ENCODE data around the gene TMC2.
"Not testable (repeated sequence)": the region's sequence is repeated elsewhere in the genome, so short reads cannot be mapped to it uniquely, and the experiment has no call there.

Gene TMC2

GRCh38 chr20:2672446-2672845 is 136.1 kb downstream of the TMC2 start:
- no peaks in the 10 kb centered on the region for H3K36me3 ChIP-seq (replicated peaks in 1 of 2; ENCODE audit: control insufficient read depth in 2 of 2, insufficient read depth in 2 of 2, low read length in 2 of 2)
- H3K23ac ChIP-seq (ENCODE audit: low read depth, low read length, poor library complexity) = no peak overlapping the region
- H2AFZ ChIP-seq (ENCODE audit: low read length) = no peak overlapping the region
- H3K79me1 ChIP-seq (ENCODE audit: low read depth, low read length) = no peaks in the 10 kb centered on the region
- H2AK5ac ChIP-seq (ENCODE audit: low read depth, low read length) = no peak overlapping the region
- no peak overlapping the region for H2BK12ac ChIP-seq (ENCODE audit: low read length)
- H3K9me3 ChIP-seq (replicated peaks in 1 of 2; ENCODE audit: control insufficient read depth in 2 of 2, insufficient read depth in 1 of 2, low read depth in 1 of 2, low read length in 2 of 2) = no peaks in the 10 kb centered on the region
- no peak overlapping the region for H4K8ac ChIP-seq (ENCODE audit: low read depth, low read length)
- H3K14ac ChIP-seq (ENCODE audit: low read length) = no peak overlapping the region
- DNase-seq (ENCODE audit: low spot score) = no peak
- no peak overlapping the region for H2BK15ac ChIP-seq (ENCODE audit: low read length)
- no peak overlapping the region for H3K4me3 ChIP-seq (ENCODE audit: low read length in 2 of 2)
- no peak overlapping the region for H2BK5ac ChIP-seq (ENCODE audit: low read length)
- no peak overlapping the region for H2BK120ac ChIP-seq (ENCODE audit: low read depth, low read length)
- no peak overlapping the region for H3K4me2 ChIP-seq (ENCODE audit: insufficient read depth, low read length, poor library complexity, severe bottlenecking)
- no peak overlapping the region for H4K91ac ChIP-seq (ENCODE audit: low read depth, low read length, poor library complexity)
- H3K18ac ChIP-seq (ENCODE audit: low read length) = no peak overlapping the region
- H3K9ac ChIP-seq (ENCODE audit: low read depth, low read length, poor library complexity) = no peak overlapping the region
- no peak overlapping the region for H3K27ac ChIP-seq (replicated peaks; ENCODE audit: low read length)
- H3K4ac ChIP-seq (ENCODE audit: low read length) = no peak overlapping the region
- H3K4me1 ChIP-seq (ENCODE audit: control insufficient read depth in 2 of 2, insufficient read depth in 1 of 2, low read depth in 1 of 2, low read length in 2 of 2) = no peaks in the 10 kb centered on the region
- peaks cover 0 to 55% (median 8%) of the 10 kb centered on the region in 3 experiments for H3K27me3 ChIP-seq (ENCODE audit: control insufficient read depth in 3 of 3, insufficient read depth in 3 of 3, low read depth in 1 of 3, low read length in 3 of 3)
- WGBS, 2 donors (ENCODE audit: extremely low coverage in 2 of 2, insufficient read length in 2 of 2, insufficient replicate concordance in 1 of 2) = no CpG with 5 or more reads among the region's 3 CpGs

GRCh38 chr20:2673453-2673852 is 137.1 kb downstream of the TMC2 start:
- no peak overlapping the region for H2AK5ac ChIP-seq (ENCODE audit: low read depth, low read length)
- no peak overlapping the region for H4K8ac ChIP-seq (ENCODE audit: low read depth, low read length)
- H3K4ac ChIP-seq (ENCODE audit: low read length) = no peak overlapping the region
- H2BK5ac ChIP-seq (ENCODE audit: low read length) = no peak overlapping the region
- H2BK120ac ChIP-seq (ENCODE audit: low read depth, low read length) = no peak overlapping the region
- H3K9ac ChIP-seq (ENCODE audit: low read depth, low read length, poor library complexity) = no peak overlapping the region
- no peaks in the 10 kb centered on the region for H3K9me3 ChIP-seq (replicated peaks in 1 of 2; ENCODE audit: control insufficient read depth in 2 of 2, insufficient read depth in 1 of 2, low read depth in 1 of 2, low read length in 2 of 2)
- DNase-seq (ENCODE audit: low spot score) = no peak
- peaks cover 0 to 57% (median 3%) of the 10 kb centered on the region in 3 experiments for H3K27me3 ChIP-seq (ENCODE audit: control insufficient read depth in 3 of 3, insufficient read depth in 3 of 3, low read depth in 1 of 3, low read length in 3 of 3)
- H4K91ac ChIP-seq (ENCODE audit: low read depth, low read length, poor library complexity) = no peak overlapping the region
- no peak overlapping the region for H3K4me2 ChIP-seq (ENCODE audit: insufficient read depth, low read length, poor library complexity, severe bottlenecking)
- H3K4me3 ChIP-seq (ENCODE audit: low read length in 2 of 2) = no peak overlapping the region
- no peaks in the 10 kb centered on the region for H3K79me1 ChIP-seq (ENCODE audit: low read depth, low read length)
- H3K27ac ChIP-seq (replicated peaks; ENCODE audit: low read length) = no peak overlapping the region
- H2AFZ ChIP-seq (ENCODE audit: low read length) = no peak overlapping the region
- no peak overlapping the region for H2BK12ac ChIP-seq (ENCODE audit: low read length)
- H3K14ac ChIP-seq (ENCODE audit: low read length) = no peak overlapping the region
- no peak overlapping the region for H3K18ac ChIP-seq (ENCODE audit: low read length)
- no peak overlapping the region for H2BK15ac ChIP-seq (ENCODE audit: low read length)
- no CpG with 5 or more reads among the region's 4 CpGs for WGBS, 2 donors (ENCODE audit: extremely low coverage in 2 of 2, insufficient read length in 2 of 2, insufficient replicate concordance in 1 of 2)
- H3K36me3 ChIP-seq (replicated peaks in 1 of 2; ENCODE audit: control insufficient read depth in 2 of 2, insufficient read depth in 2 of 2, low read length in 2 of 2) = no peaks in the 10 kb centered on the region
- H3K4me1 ChIP-seq (ENCODE audit: control insufficient read depth in 2 of 2, insufficient read depth in 1 of 2, low read depth in 1 of 2, low read length in 2 of 2) = no peaks in the 10 kb centered on the region
- no peak overlapping the region for H3K23ac ChIP-seq (ENCODE audit: low read depth, low read length, poor library complexity)

- Histone ChIP-seq H3K4ac (ENCODE audit: low read length) (no peak overlapping the region), H2BK12ac (ENCODE audit: low read length) (no peak overlapping the region), H3K4me3 (ENCODE audit: low read length in 2 of 2) (no peak overlapping the region), H2BK15ac (ENCODE audit: low read length) (no peak overlapping the region), H3K27ac (replicated peaks; ENCODE audit: low read length) (no peak overlapping the region), H3K4me2 (ENCODE audit: insufficient read depth, low read length, poor library complexity, severe bottlenecking) (no peak overlapping the region), H3K4me1 (ENCODE audit: control insufficient read depth in 2 of 2, insufficient read depth in 1 of 2, low read depth in 1 of 2, low read length in 2 of 2) (no peaks in the 10 kb centered on the region), H2AFZ (ENCODE audit: low read length) (no peak overlapping the region), H3K9ac (ENCODE audit: low read depth, low read length, poor library complexity) (no peak overlapping the region), H3K9me3 (replicated peaks in 1 of 2; ENCODE audit: control insufficient read depth in 2 of 2, insufficient read depth in 1 of 2, low read depth in 1 of 2, low read length in 2 of 2) (no peaks in the 10 kb centered on the region), H3K27me3 (ENCODE audit: control insufficient read depth in 3 of 3, insufficient read depth in 3 of 3, low read depth in 1 of 3, low read length in 3 of 3) (peaks cover 0 to 28% (median 0%) of the 10 kb centered on the region in 3 experiments), H3K23ac (ENCODE audit: low read depth, low read length, poor library complexity) (no peak overlapping the region), H3K36me3 (replicated peaks in 1 of 2; ENCODE audit: control insufficient read depth in 2 of 2, insufficient read depth in 2 of 2, low read length in 2 of 2) (no peaks in the 10 kb centered on the region), H4K91ac (ENCODE audit: low read depth, low read length, poor library complexity) (no peak overlapping the region), H2BK5ac (ENCODE audit: low read length) (no peak overlapping the region), H3K14ac (ENCODE audit: low read length) (no peak overlapping the region), H2AK5ac (ENCODE audit: low read depth, low read length) (no peak overlapping the region), H2BK120ac (ENCODE audit: low read depth, low read length) (no peak overlapping the region), H3K79me1 (ENCODE audit: low read depth, low read length) (no peaks in the 10 kb centered on the region), H4K8ac (ENCODE audit: low read depth, low read length) (no peak overlapping the region), H3K18ac (ENCODE audit: low read length) (no peak overlapping the region)
- WGBS, 2 donors (ENCODE audit: extremely low coverage in 2 of 2, insufficient read length in 2 of 2, insufficient replicate concordance in 1 of 2) = no CpG with 5 or more reads among the region's 4 CpGs
- no peak for DNase-seq (ENCODE audit: low spot score)
These were observed 143.7 kb downstream of the TMC2 start for GRCh38 chr20:2680046-2680445.

- not testable (repeated sequence) for H3K4ac ChIP-seq (ENCODE audit: low read length); H2BK15ac ChIP-seq (ENCODE audit: low read length); H4K91ac ChIP-seq (ENCODE audit: low read depth, low read length, poor library complexity); H2BK12ac ChIP-seq (ENCODE audit: low read length); H3K14ac ChIP-seq (ENCODE audit: low read length); H3K9me3 ChIP-seq (replicated peaks in 1 of 2; ENCODE audit: control insufficient read depth in 2 of 2, insufficient read depth in 1 of 2, low read depth in 1 of 2, low read length in 2 of 2); DNase-seq (ENCODE audit: low spot score); H2BK5ac ChIP-seq (ENCODE audit: low read length); H3K23ac ChIP-seq (ENCODE audit: low read depth, low read length, poor library complexity); H3K4me2 ChIP-seq (ENCODE audit: insufficient read depth, low read length, poor library complexity, severe bottlenecking); H4K8ac ChIP-seq (ENCODE audit: low read depth, low read length); H3K4me1 ChIP-seq (ENCODE audit: control insufficient read depth in 2 of 2, insufficient read depth in 1 of 2, low read depth in 1 of 2, low read length in 2 of 2); H3K79me1 ChIP-seq (ENCODE audit: low read depth, low read length); H2AFZ ChIP-seq (ENCODE audit: low read length); H3K36me3 ChIP-seq (replicated peaks in 1 of 2; ENCODE audit: control insufficient read depth in 2 of 2, insufficient read depth in 2 of 2, low read length in 2 of 2); H3K18ac ChIP-seq (ENCODE audit: low read length); H3K27ac ChIP-seq (replicated peaks; ENCODE audit: low read length); H3K9ac ChIP-seq (ENCODE audit: low read depth, low read length, poor library complexity); H3K4me3 ChIP-seq (ENCODE audit: low read length in 2 of 2); H2AK5ac ChIP-seq (ENCODE audit: low read depth, low read length); H2BK120ac ChIP-seq (ENCODE audit: low read depth, low read length)
- peaks cover 0 to 26% (median 2%) of the 10 kb centered on the region in 3 experiments for H3K27me3 ChIP-seq (ENCODE audit: control insufficient read depth in 3 of 3, insufficient read depth in 3 of 3, low read depth in 1 of 3, low read length in 3 of 3)
- 100% methylated on average over 2 of the region's 3 CpGs for WGBS, 2 donors (ENCODE audit: extremely low coverage in 2 of 2, insufficient read length in 2 of 2, insufficient replicate concordance in 1 of 2)
These were observed 145.7 kb downstream of the TMC2 start for GRCh38 chr20:2682040-2682439.

Measured in neuronal stem cell (in vitro differentiated cells).